Measurements from ENCODE around the gene DST. TPM values are rescaled to one million over a fixed set of nuclear protein-coding genes. Genes with fewer than 3 reads are reported as not detected.

Gene DST
- total and polyA plus RNA-seq, 2 of the 8 experiments (the other 6 are each of a cell fraction or from before 2014, with no cell fraction given): 49.4 to 116 TPM

- TF ChIP-seq PHF8 (conservative IDR thresholded peaks at IDR 0.05; ENCODE audit: low read depth, low read length) (no peak), CHD7 (IDR thresholded peaks at IDR 0.05; ENCODE audit: insufficient replicate concordance, low read length) (no peak), CTCF (IDR thresholded peaks at IDR 0.05; ENCODE audit: control extremely low read depth in 1 of 3, insufficient read depth in 1 of 3, low read depth in 1 of 3, low read length in 3 of 3) (no peak), GABPA (IDR thresholded peaks at IDR 0.05; ENCODE audit: borderline replicate concordance, insufficient read depth, low read length) (no peak), SIRT6 (IDR thresholded peaks at IDR 0.05; ENCODE audit: low read length) (no peak), SP1 (IDR thresholded peaks at IDR 0.05; ENCODE audit: low read depth, low read length) (no peak), ZNF274 (IDR thresholded peaks at IDR 0.05; ENCODE audit: borderline replicate concordance, extremely low read depth, low read length) (no peak), POU5F1 (IDR thresholded peaks at IDR 0.05; ENCODE audit: low read depth, low read length) (no peak)
Observed at GRCh38 chr6:56547687-56548086, 95.0 kb downstream of the DST start (continued).
